Measurements from ENCODE around the gene DZANK1. TPM values are rescaled to one million over a fixed set of nuclear protein-coding genes. Genes with fewer than 3 reads are reported as not detected.

Gene DZANK1
- total and polyA plus RNA-seq, 2 donors (not counting 3 experiments of a cell fraction or from before 2014, with no cell fraction given): 1.1 to 1.8 TPM

- Histone ChIP-seq H3K4me2 (ENCODE audit: insufficient read depth, low read length) (no peak overlapping the region), H3K9me3 (replicated peaks; ENCODE audit: control insufficient read depth, insufficient read depth, low read length) (no peaks in the 10 kb centered on the region), H3K9me1 (replicated peaks; ENCODE audit: control insufficient read depth, extremely low read depth, insufficient read depth, low read length) (no peaks in the 10 kb centered on the region), H3K79me2 (ENCODE audit: control insufficient read depth, insufficient read depth, low read length) (no peaks in the 10 kb centered on the region), H2AFZ (ENCODE audit: low read depth, low read length) (no peak overlapping the region), H3K9ac (replicated peaks; ENCODE audit: extremely low read depth, insufficient read depth, low read length) (no peak overlapping the region), H3K4me3 (replicated peaks in 1 of 3; ENCODE audit: insufficient read depth in 1 of 3, low read depth in 1 of 3, low read length in 3 of 3) (no peak overlapping the region), H3K36me3 (ENCODE audit: control insufficient read depth in 2 of 2, extremely low read depth in 1 of 2, insufficient read depth in 2 of 2, low read length in 2 of 2) (peaks cover 8 to 9% of the 10 kb centered on the region in 2 experiments), H3K27me3 (ENCODE audit: control insufficient read depth in 2 of 2, insufficient read depth in 2 of 2, low read length in 2 of 2) (no peaks in the 10 kb centered on the region), H3K4me1 (ENCODE audit: control insufficient read depth, extremely low read depth, insufficient read depth, low read length) (no peaks in the 10 kb centered on the region), H3K27ac (ENCODE audit: insufficient read depth, low read depth, low read length) (no peak overlapping the region), H4K20me1 (replicated peaks; ENCODE audit: control insufficient read depth, extremely low read depth, insufficient read depth, low read length) (no peaks in the 10 kb centered on the region)
- ChIA-PET CTCF (interaction anchor here (0.7 kb wide), 1 partner anchor 13 kb away, joined by 3 read pairs; no protein-coding TSS in a partner anchor), POLR2A (no interaction called here)
- no TSS peak for BruUV-seq (replicated peaks)
- dilution Hi-C loops (cut with MboI; ENCODE audit: extremely low pct_ligation_motif_present, low sequenced_read_pairs) (no loop called here), intact Hi-C loops (cut with micrococcal nuclease) (no loop called here)
- TF ChIP-seq CTCF (IDR thresholded peaks at IDR 0.05; ENCODE audit: extremely low read depth in 1 of 2, insufficient read depth in 1 of 2, low read depth in 1 of 2, low read length in 2 of 2) (no peak), JUN (IDR thresholded peaks at IDR 0.05; ENCODE audit: borderline replicate concordance, insufficient read depth, insufficient read length, low read depth) (no peak), POLR2AphosphoS5 (IDR thresholded peaks at IDR 0.05; ENCODE audit: insufficient read depth, low read depth, low read length) (no peak), MAX (IDR thresholded peaks at IDR 0.05; ENCODE audit: insufficient read depth, insufficient read length) (no peak)
- no peak for DNase-seq (ENCODE audit: low read depth, low spot score)
- no peak for FAIRE-seq
Observed at GRCh38 chr20:18515973-18516372, 49.1 kb upstream of the DZANK1 start.

GRCh38 chr20:18514127-18514526 lies 47.3 kb upstream of the DZANK1 start:
- Histone ChIP-seq H3K4me1 (ENCODE audit: control insufficient read depth, extremely low read depth, insufficient read depth, low read length) (no peaks in the 10 kb centered on the region), H3K4me2 (ENCODE audit: insufficient read depth, low read length) (no peak overlapping the region), H3K9me3 (replicated peaks; ENCODE audit: control insufficient read depth, insufficient read depth, low read length) (no peaks in the 10 kb centered on the region), H3K4me3 (replicated peaks in 1 of 3; ENCODE audit: insufficient read depth in 1 of 3, low read depth in 1 of 3, low read length in 3 of 3) (no peak overlapping the region), H3K36me3 (ENCODE audit: control insufficient read depth in 2 of 2, extremely low read depth in 1 of 2, insufficient read depth in 2 of 2, low read length in 2 of 2) (peaks cover 8 to 13% of the 10 kb centered on the region in 2 experiments), H2AFZ (ENCODE audit: low read depth, low read length) (no peak overlapping the region), H4K20me1 (replicated peaks; ENCODE audit: control insufficient read depth, extremely low read depth, insufficient read depth, low read length) (no peaks in the 10 kb centered on the region), H3K9me1 (replicated peaks; ENCODE audit: control insufficient read depth, extremely low read depth, insufficient read depth, low read length) (no peaks in the 10 kb centered on the region), H3K27me3 (ENCODE audit: control insufficient read depth in 2 of 2, insufficient read depth in 2 of 2, low read length in 2 of 2) (no peaks in the 10 kb centered on the region), H3K9ac (replicated peaks; ENCODE audit: extremely low read depth, insufficient read depth, low read length) (no peak overlapping the region), H3K27ac (ENCODE audit: insufficient read depth, low read depth, low read length) (no peak overlapping the region), H3K79me2 (ENCODE audit: control insufficient read depth, insufficient read depth, low read length) (peaks cover 7% of the 10 kb centered on the region)
- BruUV-seq (replicated peaks): no TSS peak
- ChIA-PET POLR2A (no interaction called here), CTCF (no interaction called here)
- no peak for DNase-seq (ENCODE audit: low read depth, low spot score)
- TF ChIP-seq POLR2A (IDR thresholded peaks at IDR 0.05; ENCODE audit: low read depth, low read length) (no peak), JUN (IDR thresholded peaks at IDR 0.05; ENCODE audit: borderline replicate concordance, insufficient read depth, insufficient read length, low read depth) (no peak), CTCF (IDR thresholded peaks at IDR 0.05; ENCODE audit: extremely low read depth in 1 of 2, insufficient read depth in 1 of 2, low read depth in 1 of 2, low read length in 2 of 2) (no peak), MYC (IDR thresholded peaks at IDR 0.05; ENCODE audit: low read depth, low read length) (no peak), GATA2 (IDR thresholded peaks at IDR 0.05; ENCODE audit: insufficient read depth, insufficient read length, low read depth, low read length) (no peak), EZH2 (IDR thresholded peaks at IDR 0.05; ENCODE audit: borderline replicate concordance, low read depth, low read length, severe bottlenecking) (no peak), FOS (IDR thresholded peaks at IDR 0.05; ENCODE audit: borderline replicate concordance, insufficient read depth, low read length) (no peak), POLR2AphosphoS5 (IDR thresholded peaks at IDR 0.05; ENCODE audit: insufficient read depth, low read depth, low read length) (no peak), MAX (IDR thresholded peaks at IDR 0.05; ENCODE audit: insufficient read depth, insufficient read length) (no peak)
- intact Hi-C loops (cut with micrococcal nuclease): no loop called here
- dilution Hi-C loops (cut with MboI; ENCODE audit: extremely low pct_ligation_motif_present, low sequenced_read_pairs): no loop called here
- FAIRE-seq: no peak
